NCI-H510A treated with DMSO at 0.1 percent for 48 hours (cell line): ENCODE data around the gene BLTP2.

ENCODE experiments used
- DNase-seq: peaks from one replicate; lab custom pipeline; 2025; lab: John Stamatoyannopoulos, UW

BLTP2 gene

GRCh38 chr17:28598799-28599310 lies 46.1 kb downstream of the BLTP2 start, which contains the start of gene SPAG5:
SPAG5 (minus strand) TSS chr17:28599025; CDS start chr17:28598946, 79 bp downstream.
- DNase-seq, result peak; percentile 95

- DNase-seq, result no peak
These were observed 46.6 kb downstream of the BLTP2 start for GRCh38 chr17:28598389-28598788.

GRCh38 chr17:28597606-28598383 lies 47.2 kb downstream of the BLTP2 start:
- DNase-seq, result peak; percentile 43
